Stimulated activated CD8-positive, alpha-beta memory T cell treated with anti-CD3 and anti-CD28 coated beads, Interleukin-7, amount 100 ng/mL, for 48 hours (primary cell): Measurements from ENCODE around the gene PRDX3.

Source experiments
- DNase-seq, 2 donors: peaks; one replicate each; pipeline ENCODE4 v3.0.0-alpha.2; 2020; ENCODE audit warnings: low read depth in 1 of 2; ENCODE audit errors: extremely low read depth in 1 of 2

Gene PRDX3

DNA sequence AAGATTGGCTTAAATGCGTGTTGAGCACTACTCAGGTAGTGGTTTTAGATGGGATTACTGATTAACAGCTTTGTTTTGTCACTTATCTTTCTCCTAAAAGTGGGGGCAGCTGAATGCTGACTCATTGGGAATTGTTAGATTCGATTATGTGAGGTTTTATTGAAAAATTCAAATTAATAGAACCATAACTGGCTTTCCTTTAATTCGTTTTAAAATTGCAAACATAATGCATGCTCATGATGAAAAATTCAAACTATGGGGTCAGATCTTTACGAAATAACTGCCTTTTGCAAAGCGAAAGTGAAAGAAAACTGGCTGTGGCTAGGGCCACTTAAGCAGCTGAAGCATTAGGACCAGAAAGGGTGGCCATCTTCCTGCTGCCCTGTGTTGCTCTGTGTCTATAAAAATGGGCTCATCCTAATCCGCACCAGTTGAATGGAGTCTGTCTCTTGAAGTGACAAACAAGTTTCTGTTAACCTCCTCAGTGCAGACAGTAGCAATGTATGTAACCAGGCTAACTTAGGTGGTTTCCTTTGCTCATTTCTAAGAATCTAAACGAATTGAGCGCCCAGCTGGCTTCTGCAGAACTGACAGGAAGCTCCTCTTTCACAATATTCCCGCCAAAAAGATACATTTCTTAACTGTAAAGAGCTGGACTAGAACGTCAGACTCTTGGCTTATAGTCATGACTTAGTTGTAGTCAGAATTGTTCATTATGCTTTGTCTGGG, 46.9 kb downstream of the PRDX3 start:
- peak in 1 of 2 donors; percentile 49 for DNase-seq

DNA sequence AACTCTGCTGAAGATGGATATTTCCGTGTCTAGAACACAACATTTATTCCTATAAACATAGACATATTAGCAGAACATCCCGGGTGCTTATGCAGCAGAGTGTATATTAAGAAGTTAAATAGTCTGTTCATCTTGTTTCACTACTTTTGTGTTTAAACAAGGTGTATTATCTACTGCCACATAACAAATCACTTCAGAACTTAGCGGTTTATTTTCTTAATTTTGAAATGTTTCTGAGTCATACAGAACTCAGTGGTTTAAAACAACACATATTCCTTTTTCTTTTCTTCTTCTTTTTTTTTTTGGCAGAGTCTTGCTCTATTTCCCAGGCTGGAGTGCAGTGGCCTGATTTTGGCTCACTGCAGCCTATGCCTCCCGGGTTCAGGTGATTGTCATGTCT, 48.9 kb downstream of the PRDX3 start:
- no peak for DNase-seq

DNA sequence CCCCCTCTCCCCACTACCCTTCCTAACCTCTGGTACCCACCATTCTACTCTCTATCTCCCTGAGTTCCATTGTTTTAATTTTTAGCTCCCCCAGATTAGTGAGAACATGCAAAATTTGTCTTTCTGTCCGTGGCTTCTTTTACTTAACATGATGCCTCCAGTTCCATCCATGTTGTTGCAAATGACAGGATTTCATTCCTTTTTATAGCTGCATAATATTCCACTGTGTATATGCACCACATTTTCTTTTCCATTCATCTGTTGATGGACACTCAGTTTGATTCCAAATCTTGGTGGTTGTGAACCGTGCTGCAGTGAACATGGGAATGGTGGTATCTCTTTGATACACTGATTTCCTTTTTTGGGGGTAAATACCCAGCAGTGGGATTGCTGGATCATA, 52.7 kb downstream of the PRDX3 start:
- DNase-seq: no peak

DNA sequence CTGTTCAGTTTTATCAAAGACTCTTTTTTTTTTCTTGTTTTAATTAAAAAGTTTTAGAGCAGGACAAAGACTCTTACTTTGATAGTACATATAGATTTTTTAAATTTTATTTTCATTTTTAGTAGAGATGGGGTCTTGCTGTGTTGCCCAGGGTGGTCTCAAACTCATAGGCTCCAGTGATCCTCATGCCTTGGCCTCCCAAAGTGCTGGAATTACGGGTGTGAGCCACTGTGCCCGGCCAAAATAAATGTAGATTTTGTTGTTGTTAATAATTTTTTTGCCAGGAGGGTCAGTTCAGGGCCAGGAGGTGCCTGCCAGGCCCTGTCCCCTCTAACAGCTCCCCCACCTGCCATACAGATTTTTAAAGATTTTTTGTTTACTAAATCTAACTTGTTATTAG, 57.7 kb downstream of the PRDX3 start:
- no peak for DNase-seq

DNA sequence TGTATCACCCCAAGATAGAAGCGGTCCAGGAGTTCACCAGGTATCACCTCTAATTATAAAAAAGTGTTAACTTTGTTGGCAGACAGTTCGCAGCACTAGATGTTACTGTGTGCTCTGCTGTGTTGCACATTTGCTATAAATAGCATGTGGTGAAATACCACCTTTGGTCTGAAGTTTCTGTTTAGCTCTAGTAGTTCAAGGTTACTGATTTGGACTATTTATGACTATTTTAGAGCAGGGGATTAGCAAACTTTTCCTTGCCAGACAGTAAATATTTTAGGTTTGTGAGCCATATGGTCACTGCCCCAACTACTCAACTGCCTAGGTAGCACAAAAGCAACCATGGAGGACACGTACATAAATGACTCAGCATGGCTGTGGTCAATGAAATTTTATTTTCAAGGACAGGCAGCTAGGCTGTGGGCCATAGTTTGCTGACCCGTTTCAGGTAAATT, 58.2 kb downstream of the PRDX3 start:
- no peak for DNase-seq

DNA sequence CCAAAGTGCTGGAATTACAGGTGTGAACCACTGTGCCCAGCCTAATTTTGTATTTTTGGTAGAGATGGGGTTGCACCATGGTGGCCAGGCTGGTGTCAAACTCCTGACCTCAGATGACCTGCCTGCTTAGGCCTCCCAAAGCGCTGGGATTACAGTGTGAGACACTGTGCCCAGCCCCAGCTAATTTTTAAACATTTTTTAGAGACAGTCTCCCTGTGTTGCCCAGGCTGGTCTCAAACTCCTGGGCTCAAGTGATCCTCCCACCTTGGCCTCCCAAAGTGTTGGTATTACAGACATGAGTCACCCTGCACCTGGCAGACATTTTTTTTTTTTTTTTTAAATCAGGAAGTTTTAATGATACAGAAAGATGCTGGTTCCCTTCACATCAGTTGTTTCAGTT, 59.2 kb downstream of the PRDX3 start:
- no peak for DNase-seq

DNA sequence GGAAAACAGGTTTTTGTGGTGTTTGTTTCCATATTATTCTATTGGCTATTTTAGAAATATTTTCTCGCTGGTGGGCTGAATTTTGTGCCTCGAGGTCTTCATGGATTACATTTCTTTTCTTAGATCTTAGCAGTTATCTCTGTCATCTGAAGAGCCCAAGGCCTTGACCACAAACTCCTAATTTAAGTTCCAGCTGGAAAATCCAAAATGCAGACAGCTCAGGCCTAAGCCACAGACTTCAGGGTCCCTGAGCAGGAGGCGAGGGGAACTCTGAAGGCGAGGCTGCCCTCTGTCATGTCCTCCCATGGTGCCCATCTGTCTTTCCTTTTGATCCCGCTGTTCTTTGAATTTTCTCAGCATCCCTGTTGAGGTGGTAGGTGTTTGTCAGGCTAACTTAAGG, 60.4 kb downstream of the PRDX3 start:
- no peak for DNase-seq
